HepG2 (cell line): ENCODE measurements around the gene TMEM170B. TPM values are rescaled to one million over a fixed set of nuclear protein-coding genes. Genes with fewer than 3 reads are reported as not detected.
A peak's percentile ranks its signal among the peaks of the same experiment; 100 is the strongest.

Experiments
- AHDC1 ChIP-seq: sonication (generic); formaldehyde crosslinking; IDR thresholded peaks from 2 replicates; pipeline ENCODE4 v1.5.1; 2020; ENCODE audit warnings: mild to moderate bottlenecking, missing genetic modification reagents, borderline replicate concordance
- GABPA ChIP-seq, 2 experiments: IDR thresholded peaks; 2 replicates each; pipeline ENCODE4 v1.6.1; 2011 to 2016; ENCODE audit warnings: low read depth in 2 of 2, low read length in 1 of 2, missing biosample characterization in 1 of 2, missing genetic modification characterization in 1 of 2
- GATA4 ChIP-seq: sonication (generic); IDR thresholded peaks from 2 replicates; pipeline ENCODE4 v1.6.1; 2016; ENCODE audit warnings: antibody characterized with exemption, low read depth, borderline replicate concordance
- GFI1 ChIP-seq: sonication (generic); formaldehyde crosslinking; IDR thresholded peaks from 2 replicates; pipeline ENCODE4 v1.5.0; 2020; ENCODE audit warnings: missing genetic modification reagents, mild to moderate bottlenecking, borderline replicate concordance
- HINFP ChIP-seq: sonication (generic); formaldehyde crosslinking; IDR thresholded peaks from 2 replicates; pipeline ENCODE4 v1.4.0; 2020; ENCODE audit warnings: low read depth, mild to moderate bottlenecking, missing genetic modification reagents
- POLR2AphosphoS5 ChIP-seq: IDR thresholded peaks from 2 replicates; pipeline ENCODE4 v1.6.1; 2012; ENCODE audit warnings: low read depth, low read length
- RNF2 ChIP-seq: fragments of 450-650 bp; conservative IDR thresholded peaks from 2 replicates; pipeline ENCODE4 v1.6.1; 2016; ENCODE audit warnings: low read depth
- SAP130 ChIP-seq: IDR thresholded peaks from 2 replicates; pipeline ENCODE4 v1.6.1; 2016; ENCODE audit warnings: low read depth
- SKIL ChIP-seq: sonication (generic); formaldehyde crosslinking; IDR thresholded peaks from 2 replicates; pipeline ENCODE4 v1.8.0; 2022; ENCODE audit warnings: missing genetic modification reagents, mild to moderate bottlenecking, moderate library complexity, borderline replicate concordance
- SMYD3 ChIP-seq: sonication (generic); formaldehyde crosslinking; IDR thresholded peaks from 2 replicates; pipeline ENCODE4 v1.8.1; 2023; ENCODE audit warnings: mild to moderate bottlenecking, missing genetic modification reagents
- SP5 ChIP-seq: IDR thresholded peaks from 2 replicates; pipeline ENCODE4 v1.6.1; 2016; ENCODE audit warnings: low read depth, borderline replicate concordance
- SRSF9 ChIP-seq: fragments of 200-400 bp; formaldehyde crosslinking; IDR thresholded peaks from 2 replicates; pipeline ENCODE4 v1.6.1; 2018; ENCODE audit warnings: borderline replicate concordance, mild to moderate bottlenecking, low read depth, low read length; ENCODE audit not compliant: insufficient read depth, poor library complexity, severe bottlenecking
- TBL1XR1 ChIP-seq: fragments of 150-350 bp; IDR thresholded peaks from 2 replicates; pipeline ENCODE4 v1.6.1; 2014; ENCODE audit warnings: borderline replicate concordance, low read length; ENCODE audit not compliant: partially characterized antibody
- TRIM24 ChIP-seq: sonication (generic); formaldehyde crosslinking; IDR thresholded peaks from 2 replicates; pipeline ENCODE4 v1.8.0; 2022; ENCODE audit warnings: mild to moderate bottlenecking, missing genetic modification reagents
- YEATS4 ChIP-seq: sonication (generic); formaldehyde crosslinking; IDR thresholded peaks from 2 replicates; pipeline ENCODE4 v1.4.0; 2020; ENCODE audit warnings: missing genetic modification reagents, borderline replicate concordance
- ZNF205 ChIP-seq: IDR thresholded peaks from 2 replicates; pipeline ENCODE4 v1.6.1; 2018; ENCODE audit warnings: missing biosample characterization, missing genetic modification reagents
- ZNF317 ChIP-seq: sonication (generic); formaldehyde crosslinking; IDR thresholded peaks from 2 replicates; pipeline ENCODE4 v1.5.0; 2020; ENCODE audit warnings: mild to moderate bottlenecking, missing genetic modification reagents
- ZNF589 ChIP-seq: sonication (generic); formaldehyde crosslinking; conservative IDR thresholded peaks from 2 replicates; pipeline ENCODE4 v1.8.0; 2022; ENCODE audit warnings: mild to moderate bottlenecking, moderate library complexity, missing genetic modification reagents
- polyA plus RNA-seq, 8 experiments: library from polyadenylated mRNA; depleted of rRNA in 3 of 8; stranded (reverse) in 7 of 8; unstranded in 1 of 8; fragments of >200 nt; fragmentation: Illumina TruSeq in 4 of 8; extraction: Trizol in 4 of 8; gene quantifications; 2 replicates each; pipeline versions ENCODE4 v1.2.1 to v1.2.3, GENCODE V29; 2011 to 2016; ENCODE audit warnings: low read depth in 4 of 8, missing spikeins in 1 of 8, mixed read lengths in 1 of 8; ENCODE audit not compliant: insufficient read depth in 1 of 8
- total RNA-seq, 5 experiments: library from RNA; depleted of rRNA; stranded (reverse); fragments of >200 nt; fragmentation: Illumina TruSeq; extraction: Trizol; gene quantifications; 2 replicates each; pipeline ENCODE4 v1.2.3, GENCODE V29; 2016; ENCODE audit warnings: low read depth in 1 of 5

The TMEM170B gene
- total and polyA plus RNA-seq, 2 of the 13 experiments (the other 11 are each of a cell fraction or from before 2014, with no cell fraction given): 3.3 to 9.4 TPM

GRCh38 chr6:11575408-11576033, 38.0 kb downstream of the TMEM170B start (continued):
- TF ChIP-seq AHDC1 (CRISPR knock-in tag): no peak
- no peak for TF ChIP-seq GABPA (IDR thresholded peaks at IDR 0.05; ENCODE audit: low read depth, low read length)
- no peak for TF ChIP-seq GABPA (CRISPR knock-in tag; IDR thresholded peaks at IDR 0.05; ENCODE audit: low read depth)
- no peak for TF ChIP-seq YEATS4 (CRISPR knock-in tag)
- no peak for TF ChIP-seq GFI1 (CRISPR knock-in tag)
- TF ChIP-seq ZNF589 (CRISPR knock-in tag): no peak
- TF ChIP-seq GATA4: no peak
- no peak for TF ChIP-seq SMYD3 (CRISPR knock-in tag)
- no peak for TF ChIP-seq SKIL (CRISPR knock-in tag)
- TF ChIP-seq SRSF9: no peak
- TF ChIP-seq HINFP (CRISPR knock-in tag): no peak
- peak; percentile 56; the same call in 1 of the 2 replicates for TF ChIP-seq SAP130 (CRISPR knock-in tag)
- TF ChIP-seq POLR2AphosphoS5: no peak
- TF ChIP-seq TRIM24 (CRISPR knock-in tag): no peak
- TF ChIP-seq ZNF317: no peak
- peak; percentile 59 for TF ChIP-seq TBL1XR1
- TF ChIP-seq RNF2: no peak
- peak; percentile 29; the same call in 1 of the 2 replicates for TF ChIP-seq ZNF205 (CRISPR knock-in tag)
- 0 out of 2 replicates have a peak, but pooled peaks have one; percentile 27 for TF ChIP-seq SP5 (CRISPR knock-in tag)
